ENCODE measurements around the gene GIMAP5. TPM values are rescaled to one million over a fixed set of nuclear protein-coding genes. Genes with fewer than 3 reads are reported as not detected.

GIMAP5 gene
- total and polyA plus RNA-seq, 2 of the 13 experiments (the other 11 are each of a cell fraction or from before 2014, with no cell fraction given): not detected

DNA sequence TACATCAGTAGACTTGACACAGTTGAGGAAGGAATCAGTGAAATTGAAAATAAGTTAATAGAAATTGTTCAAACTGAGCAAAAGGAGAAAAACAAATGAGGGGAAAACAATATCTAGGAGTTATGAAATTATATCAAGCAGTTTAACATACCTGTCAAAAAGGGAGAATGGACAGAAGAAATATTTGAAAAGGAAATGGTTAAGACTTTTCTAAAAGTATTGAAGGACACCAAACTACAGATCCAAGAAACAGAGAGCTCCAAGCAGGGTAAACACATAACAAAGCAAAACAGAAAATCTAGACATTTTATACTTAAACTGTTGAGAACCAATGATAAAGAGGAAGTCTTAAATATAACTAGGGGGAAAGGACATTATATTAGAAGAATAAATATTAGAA is 8.6 kb upstream of the GIMAP5 start (continued):
- no peak for TF ChIP-seq GFI1 (CRISPR knock-in tag; IDR thresholded peaks at IDR 0.05; ENCODE audit: borderline replicate concordance)
- no peak for TF ChIP-seq ZFAT (CRISPR knock-in tag; conservative IDR thresholded peaks at IDR 0.05)

DNA sequence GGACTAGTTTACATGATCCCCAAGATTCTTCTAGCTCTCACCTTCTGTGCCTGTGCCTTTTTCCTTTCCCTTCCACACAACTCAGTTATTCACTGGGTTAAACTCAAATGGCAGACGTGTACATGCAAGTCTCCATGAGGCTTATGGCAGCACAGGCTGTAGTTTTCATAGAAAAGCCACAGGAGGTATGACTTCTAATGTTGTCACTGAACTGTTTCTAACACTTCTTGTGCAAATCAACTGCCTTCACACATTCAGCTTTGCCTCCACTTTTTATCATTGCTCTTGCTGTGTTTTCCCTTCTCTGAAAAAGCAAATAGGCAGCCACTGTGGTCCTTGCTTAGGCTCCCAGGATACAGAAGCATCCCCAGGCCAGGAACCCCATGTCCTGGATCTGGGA is 5.3 kb upstream of the GIMAP5 start:
- POLR2A ChIA-PET: no interaction called here
- no peak overlapping the region for H3K4me3 ChIP-seq (replicated peaks in 1 of 3; ENCODE audit: insufficient read depth in 1 of 3, low read depth in 2 of 3, low read length in 3 of 3)
- CTCF ChIA-PET (ENCODE audit: low intra/inter-chr PET ratio, low total read pairs): no interaction called here
- H3K27ac ChIP-seq (ENCODE audit: extremely low read length, insufficient read depth, low read length): no peak overlapping the region
- no peak overlapping the region for H3K4me2 ChIP-seq (ENCODE audit: low read depth, low read length)
- no peak for FAIRE-seq
- DNase-seq (ENCODE audit: low spot score): no peak
- H3K79me2 ChIP-seq (ENCODE audit: insufficient read depth, low read length): no peaks in the 10 kb centered on the region
- TF ChIP-seq, protein P1, sequence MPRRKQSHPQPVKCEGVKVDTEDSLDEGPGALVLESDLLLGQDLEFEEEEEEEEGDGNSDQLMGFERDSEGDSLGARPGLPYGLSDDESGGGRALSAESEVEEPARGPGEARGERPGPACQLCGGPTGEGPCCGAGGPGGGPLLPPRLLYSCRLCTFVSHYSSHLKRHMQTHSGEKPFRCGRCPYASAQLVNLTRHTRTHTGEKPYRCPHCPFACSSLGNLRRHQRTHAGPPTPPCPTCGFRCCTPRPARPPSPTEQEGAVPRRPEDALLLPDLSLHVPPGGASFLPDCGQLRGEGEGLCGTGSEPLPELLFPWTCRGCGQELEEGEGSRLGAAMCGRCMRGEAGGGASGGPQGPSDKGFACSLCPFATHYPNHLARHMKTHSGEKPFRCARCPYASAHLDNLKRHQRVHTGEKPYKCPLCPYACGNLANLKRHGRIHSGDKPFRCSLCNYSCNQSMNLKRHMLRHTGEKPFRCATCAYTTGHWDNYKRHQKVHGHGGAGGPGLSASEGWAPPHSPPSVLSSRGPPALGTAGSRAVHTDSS (CRISPR knock-in tag; conservative IDR thresholded peaks at IDR 0.05): no peak
- TF ChIP-seq TEAD2 (CRISPR knock-in tag; IDR thresholded peaks at IDR 0.05): no peak
- TF ChIP-seq, protein P2, sequence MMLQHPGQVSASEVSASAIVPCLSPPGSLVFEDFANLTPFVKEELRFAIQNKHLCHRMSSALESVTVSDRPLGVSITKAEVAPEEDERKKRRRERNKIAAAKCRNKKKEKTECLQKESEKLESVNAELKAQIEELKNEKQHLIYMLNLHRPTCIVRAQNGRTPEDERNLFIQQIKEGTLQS (CRISPR knock-in tag; IDR thresholded peaks at IDR 0.05): no peak
- TF ChIP-seq GABPA (IDR thresholded peaks at IDR 0.05; ENCODE audit: low read depth, low read length): no peak
- TF ChIP-seq GABPA (CRISPR knock-in tag; IDR thresholded peaks at IDR 0.05; ENCODE audit: low read depth): no peak
- no peak for TF ChIP-seq BRD4 (CRISPR knock-in tag; IDR thresholded peaks at IDR 0.05)
- no peak for TF ChIP-seq TCF7L2 (IDR thresholded peaks at IDR 0.05; ENCODE audit: low read depth, low read length)
- TF ChIP-seq DNMT3B (CRISPR knock-in tag; conservative IDR thresholded peaks at IDR 0.05): no peak
- no peak for TF ChIP-seq ZBTB7B (CRISPR knock-in tag; IDR thresholded peaks at IDR 0.05)
- TF ChIP-seq MIER3 (CRISPR knock-in tag; IDR thresholded peaks at IDR 0.05; ENCODE audit: borderline replicate concordance): no peak
- peaks cover 11% of the 10 kb centered on the region for H3K4me1 ChIP-seq (ENCODE audit: insufficient read depth, low read length)
- ATAC-seq: no peak
- intact Hi-C loops (cut with micrococcal nuclease; ENCODE audit: unreplicated experiment) (no loop called here), in situ Hi-C loops (cut with HindIII; ENCODE audit: extremely low pct_ligation_motif_present, low pct_unique_long_range_greater_than_20kb) (no loop called here)
- H2AFZ ChIP-seq (ENCODE audit: low read length): no peak overlapping the region
- no peaks in the 10 kb centered on the region for H3K36me3 ChIP-seq (replicated peaks in 1 of 2; ENCODE audit: control insufficient read depth in 1 of 2, insufficient read depth in 2 of 2, low read length in 2 of 2)
- peaks cover 0 to 3% of the 10 kb centered on the region in 2 experiments; a peak in 1 of 5 replicates for H3K27me3 ChIP-seq (ENCODE audit: control insufficient read depth in 1 of 2, insufficient read depth in 2 of 2, low read length in 2 of 2)
- no peak overlapping the region for H3K9ac ChIP-seq (ENCODE audit: insufficient read depth, low read depth, low read length)
- no peaks in the 10 kb centered on the region for H4K20me1 ChIP-seq (ENCODE audit: insufficient read depth, low read length)
- 18% methylated on average over 1 of the region's 1 CpG for WGBS (ENCODE audit: low lambda C conversion rate)
- no peaks in the 10 kb centered on the region for H3K9me3 ChIP-seq (ENCODE audit: low read length)
- BruUV-seq (replicated peaks): no TSS peak
